Keratinocyte (primary cell): Measurements from ENCODE around the gene ELF1. TPM values are rescaled to one million over a fixed set of nuclear protein-coding genes. Genes with fewer than 3 reads are reported as not detected.

Source experiments
- DNase-seq: peaks from one replicate; pipeline ENCODE4 v3.0.0-alpha.2; 2011; ENCODE audit warnings: low read depth, missing footprints, low spot score
- FAIRE-seq: peaks from 2 replicates; lab custom pipeline; 2011; peaks lifted over from hg19 to GRCh38; lab: Jason Lieb, UNC
- H2AFZ ChIP-seq: 2 replicates; pipeline ENCODE4 v1.6.0; 2012; ENCODE audit warnings: low read length, control low read depth, inconsistent platforms; ENCODE audit not compliant: control insufficient read depth
- H3K27ac ChIP-seq: 2 replicates; pipeline ENCODE4 v1.5.1; 2011; ENCODE audit warnings: low read length; ENCODE audit not compliant: control insufficient read depth, insufficient read depth
- H3K27me3 ChIP-seq: 3 replicates; pipeline ENCODE4 v1.6.0; 2011; ENCODE audit warnings: low read length; ENCODE audit not compliant: control insufficient read depth, insufficient read depth; ENCODE audit errors: extremely low read depth
- H3K36me3 ChIP-seq, 2 experiments: 2 replicates in 1 of 2; 3 replicates in 1 of 2; pipeline ENCODE4 v1.5.1; 2011; ENCODE audit warnings: low read length in 2 of 2, mild to moderate bottlenecking in 1 of 2; ENCODE audit not compliant: control insufficient read depth in 2 of 2, insufficient read depth in 2 of 2; ENCODE audit errors: extremely low read depth in 1 of 2
- H3K4me1 ChIP-seq: 3 replicates; pipeline ENCODE4 v1.5.1; 2011; ENCODE audit warnings: low read length; ENCODE audit not compliant: control insufficient read depth, insufficient read depth; ENCODE audit errors: extremely low read depth
- H3K4me2 ChIP-seq: 3 replicates; pipeline ENCODE4 v1.6.0; 2011; ENCODE audit warnings: low read depth, low read length; ENCODE audit not compliant: control insufficient read depth, insufficient read depth; ENCODE audit errors: extremely low read depth
- H3K4me3 ChIP-seq, 3 experiments: fragments of 200-600 bp in 1 of 3; sonication (generic) in 1 of 3; 2 replicates in 2 of 3; 3 replicates in 1 of 3; pipeline ENCODE4 v1.5.1; 2011 to 2016; ENCODE audit warnings: low read length in 3 of 3, mild to moderate bottlenecking in 3 of 3, control low read depth in 2 of 3, inconsistent platforms in 1 of 3, low read depth in 1 of 3, mixed read lengths in 1 of 3, mixed run types in 1 of 3, moderate library complexity in 1 of 3; ENCODE audit not compliant: control insufficient read depth in 2 of 3, insufficient read depth in 2 of 3; ENCODE audit errors: extremely low read depth in 1 of 3
- H3K79me2 ChIP-seq: 2 replicates; pipeline ENCODE4 v1.6.0; 2012; ENCODE audit warnings: low read length; ENCODE audit not compliant: control insufficient read depth, insufficient read depth
- H3K9ac ChIP-seq: 3 replicates; pipeline ENCODE4 v1.6.0; 2011; ENCODE audit warnings: low read length; ENCODE audit not compliant: control insufficient read depth, insufficient read depth; ENCODE audit errors: extremely low read depth
- H3K9me1 ChIP-seq: 3 replicates; pipeline ENCODE4 v1.6.0; 2011; ENCODE audit warnings: low read length; ENCODE audit not compliant: control insufficient read depth, insufficient read depth; ENCODE audit errors: extremely low read depth
- H3K9me3 ChIP-seq: 2 replicates; pipeline ENCODE4 v1.5.1; 2012; ENCODE audit warnings: low read depth, low read length; ENCODE audit not compliant: control insufficient read depth
- H4K20me1 ChIP-seq: 3 replicates; pipeline ENCODE4 v1.6.0; 2011; ENCODE audit warnings: low read length; ENCODE audit not compliant: control insufficient read depth, insufficient read depth; ENCODE audit errors: extremely low read depth
- CTCF ChIP-seq, 3 experiments: IDR thresholded peaks in 1 of 3; conservative IDR thresholded peaks in 1 of 3; optimal IDR thresholded peaks in 1 of 3; 2 replicates in 2 of 3; 3 replicates in 1 of 3; pipeline versions ENCODE3 to v1.5.1; 2011; ENCODE audit warnings: low read length in 3 of 3, mild to moderate bottlenecking in 3 of 3, moderate library complexity in 2 of 3, control low read depth in 1 of 3, inconsistent platforms in 1 of 3; ENCODE audit not compliant: insufficient read depth in 2 of 3; ENCODE audit errors: extremely low read depth in 1 of 3
- EZH2 ChIP-seq: IDR thresholded peaks from one replicate; pipeline ENCODE4 v1.6.1; 2012; ENCODE audit warnings: inconsistent platforms, mild to moderate bottlenecking, low read length, moderate library complexity
- dilution Hi-C: fragments of 300-500 bp; cut with MboI; formaldehyde crosslinking; loops from one replicate; pipeline ENCODE4 v1.7.0; 2020; ENCODE audit warnings: low sequenced_read_pairs; ENCODE audit not compliant: extremely low pct_ligation_motif_present
- polyA plus RNA-seq, 5 experiments: library from polyadenylated mRNA; depleted of rRNA in 3 of 5; stranded (reverse) in 3 of 5; stranded (forward) in 1 of 5; unstranded in 1 of 5; fragments of >200 nt; gene quantifications; 1 replicate in 1 of 5; 2 replicates in 3 of 5; 3 replicates in 1 of 5; pipeline versions ENCODE4 v1.2.1 to v1.2.3, GENCODE V29; 2011 to 2012; ENCODE audit warnings: missing spikeins in 2 of 5, low read depth in 1 of 5, low replicate concordance in 1 of 5

ELF1 gene
- polyA plus RNA-seq, 1 donor (not counting 4 experiments of a cell fraction or from before 2014, with no cell fraction given): 57.6 TPM

- H3K4me3 ChIP-seq: no peak overlapping the region
- FAIRE-seq: no peak
Observed at GRCh38 chr13:40940841-40941240, 78.3 kb downstream of the ELF1 start.

GRCh38 chr13:40933508-40934204 is 85.5 kb downstream of the ELF1 start:
- no peak overlapping the region for H3K4me2 ChIP-seq
- H3K4me1 ChIP-seq: no peaks in the 10 kb centered on the region
- FAIRE-seq: no peak
- no peak overlapping the region for H3K27ac ChIP-seq
- TF ChIP-seq CTCF (optimal IDR thresholded peaks at IDR 0.05 in 1 of 3, IDR thresholded peaks at IDR 0.05 in 1 of 3, conservative IDR thresholded peaks at IDR 0.05 in 1 of 3; ENCODE audit: extremely low read depth in 1 of 3, insufficient read depth in 2 of 3, low read length in 3 of 3): no peak
- no peak for TF ChIP-seq EZH2
- dilution Hi-C loops: no loop called here
- no peak for DNase-seq
- H3K36me3 ChIP-seq: peaks cover 8 to 15% of the 10 kb centered on the region in 2 experiments
- no peaks in the 10 kb centered on the region for H3K9me1 ChIP-seq
- H3K9ac ChIP-seq: no peak overlapping the region
- H3K79me2 ChIP-seq: peaks cover 8% of the 10 kb centered on the region
- H3K9me3 ChIP-seq: no peaks in the 10 kb centered on the region
- H3K27me3 ChIP-seq: no peaks in the 10 kb centered on the region
- no peaks in the 10 kb centered on the region for H4K20me1 ChIP-seq
- H3K4me3 ChIP-seq: no peak overlapping the region
- H2AFZ ChIP-seq: no peak overlapping the region

More at GRCh38 chr13:40940841-40941240, 78.3 kb downstream of the ELF1 start:
- Histone ChIP-seq H3K4me2 (no peak overlapping the region), H3K79me2 (peaks cover 9% of the 10 kb centered on the region), H3K27me3 (no peaks in the 10 kb centered on the region), H2AFZ (no peak overlapping the region), H4K20me1 (no peaks in the 10 kb centered on the region), H3K4me1 (no peaks in the 10 kb centered on the region), H3K27ac (no peak overlapping the region), H3K36me3 (peaks cover 7 to 9% of the 10 kb centered on the region in 2 experiments), H3K9ac (no peak overlapping the region), H3K9me3 (no peaks in the 10 kb centered on the region), H3K9me1 (no peaks in the 10 kb centered on the region)
- dilution Hi-C loops: no loop called here
- no peak for DNase-seq
- no peak for TF ChIP-seq EZH2
- TF ChIP-seq CTCF (optimal IDR thresholded peaks at IDR 0.05 in 1 of 3, IDR thresholded peaks at IDR 0.05 in 1 of 3, conservative IDR thresholded peaks at IDR 0.05 in 1 of 3; ENCODE audit: extremely low read depth in 1 of 3, insufficient read depth in 2 of 3, low read length in 3 of 3): no peak
